Thyroid gland (tissue), 4 donors: ENCODE results near the gene LEMD1. TPM values are rescaled to one million over a fixed set of nuclear protein-coding genes. Genes with fewer than 3 reads are reported as not detected.
A peak's percentile ranks its signal among the peaks of the same experiment; 100 is the strongest.

Source experiments
- DNase-seq, 2 donors: peaks; one replicate each; pipeline ENCODE4 v3.0.0-alpha.2; 2019
- H3K27ac ChIP-seq, 3 donors: fragments of 200-600 bp; sonication (generic); 1 replicate in 2 of 3; 2 replicates in 1 of 3; pipeline ENCODE4 v1.5.1; 2016 to 2019; ENCODE audit warnings: mild to moderate bottlenecking in 1 of 3, moderate library complexity in 1 of 3
- H3K27me3 ChIP-seq: fragments of 200-600 bp; sonication (generic); one replicate; pipeline ENCODE4 v1.5.1; 2019
- H3K36me3 ChIP-seq, 2 donors: fragments of 200-600 bp; sonication (generic); one replicate each; pipeline ENCODE4 v1.5.1; 2016 to 2019
- H3K4me1 ChIP-seq, 2 donors: fragments of 200-600 bp; sonication (generic); one replicate each; pipeline ENCODE4 v1.5.1; 2017 to 2019
- H3K4me3 ChIP-seq, 3 donors: fragments of 200-600 bp; sonication (generic); replicated peaks in 1 of 3; 1 replicate in 2 of 3; 2 replicates in 1 of 3; pipeline ENCODE4 v1.5.1; 2016; ENCODE audit warnings: mild to moderate bottlenecking in 1 of 3
- H3K9me3 ChIP-seq: fragments of 200-600 bp; sonication (generic); one replicate; pipeline ENCODE4 v1.5.1; 2017
- POLR2A ChIP-seq, 2 donors: fragments of 450-650 bp; IDR thresholded peaks; one replicate each; pipeline ENCODE4 v1.6.1; 2017; ENCODE audit warnings: antibody characterized with exemption in 2 of 2, mild to moderate bottlenecking in 2 of 2, moderate library complexity in 1 of 2
- WGBS, 2 donors: methylation state at CpG; one replicate each; pipeline ENCODE4 v1.1.5; 2017; 5-methylcytosine and 5-hydroxymethylcytosine counted together
- intact Hi-C: fragments of 100-400 bp; cut with DNase I; formaldehyde crosslinking; loops from one replicate; pipeline ENCODE4 v1.15.1; 2023
- total RNA-seq, 4 donors: library from RNA; depleted of rRNA; stranded (reverse); fragments of >200 nt; gene quantifications; one replicate each; pipeline ENCODE4 v1.2.3, GENCODE V29; 2016
- TF ChIP-seq, protein P1 (sequence below), 6 experiments: fragments of 200-600 bp in 3 of 6; fragments of 450-650 bp in 3 of 6; sonication (generic) in 3 of 6; IDR thresholded peaks; one replicate each; pipeline ENCODE4 v1.5.1; 2016 to 2019; ENCODE audit warnings: antibody characterized with exemption in 6 of 6, mild to moderate bottlenecking in 2 of 6, inconsistent platforms in 1 of 6, moderate library complexity in 1 of 6

Gene LEMD1
- total RNA-seq, 4 donors from 2014 or later: 0.67 to 7.3 (median 6.0) TPM

DNA sequence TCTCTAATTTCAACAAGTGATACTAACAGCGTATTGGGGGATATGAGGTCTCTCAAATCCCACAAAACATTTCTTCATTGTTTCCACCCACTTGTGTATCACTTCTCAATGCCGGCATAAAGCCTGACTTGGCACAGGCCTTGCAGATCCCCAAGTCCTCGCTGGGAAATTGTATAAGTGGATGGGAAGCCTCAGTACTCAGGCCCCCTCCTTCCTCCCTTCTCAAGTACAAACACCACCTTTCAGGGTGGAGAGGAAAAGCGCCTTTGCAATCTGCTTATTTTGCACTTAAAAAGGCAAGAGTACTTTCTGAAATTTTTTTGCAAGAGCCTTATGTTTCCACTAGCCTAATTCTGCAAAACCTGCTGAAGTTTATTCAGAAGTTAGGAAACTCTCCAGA, 39.3 kb downstream of the LEMD1 start:
- DNase-seq: peak; percentile 57 to 73
- peak overlapping the region; percentile 75 to 88 (median 81) for H3K27ac ChIP-seq

DNA sequence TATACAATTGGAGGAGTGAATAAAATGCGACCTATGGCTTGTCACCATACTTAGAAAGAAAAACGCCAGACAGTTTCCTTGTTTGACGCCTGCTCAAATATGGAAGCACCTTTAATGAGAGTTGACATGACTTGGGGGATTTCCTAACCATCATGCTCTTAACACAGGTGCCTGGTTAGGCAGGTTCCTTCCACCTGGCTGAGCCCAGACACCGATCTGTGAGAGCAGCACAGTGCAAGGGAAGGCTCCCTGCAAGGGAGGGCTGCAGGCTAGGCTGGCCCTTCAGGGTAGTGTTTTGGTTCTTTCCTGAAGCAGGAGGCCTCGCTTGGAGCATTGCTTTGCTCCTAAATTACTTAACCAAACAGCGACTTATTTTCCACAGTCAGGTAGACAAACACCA, 40.6 kb downstream of the LEMD1 start:
- H3K4me3 ChIP-seq: no peak overlapping the region
- H3K9me3 ChIP-seq: no peaks in the 10 kb centered on the region
- peak overlapping the region in 2 of 3 donors; percentile 18 to 88 for H3K27ac ChIP-seq
- 65 to 68% methylated on average over 6 of the region's 6 CpGs for WGBS, 2 donors
- TF ChIP-seq POLR2A (IDR thresholded peaks at IDR 0.05): no peak
- DNase-seq: peak in 1 of 2 donors; percentile 23
- no peaks in the 10 kb centered on the region for H3K27me3 ChIP-seq
- no peaks in the 10 kb centered on the region for H3K36me3 ChIP-seq
- intact Hi-C loops: no loop called here
- peaks cover 35 to 45% of the 10 kb centered on the region in 2 donors for H3K4me1 ChIP-seq

More for the DNA sequence above, 39.3 kb downstream of the LEMD1 start:
- Histone ChIP-seq H3K4me3 (no peak overlapping the region), H3K27me3 (no peaks in the 10 kb centered on the region), H3K36me3 (no peaks in the 10 kb centered on the region), H3K4me1 (peaks cover 35 to 44% of the 10 kb centered on the region in 2 donors), H3K9me3 (no peaks in the 10 kb centered on the region)
- TF ChIP-seq, protein P1, sequence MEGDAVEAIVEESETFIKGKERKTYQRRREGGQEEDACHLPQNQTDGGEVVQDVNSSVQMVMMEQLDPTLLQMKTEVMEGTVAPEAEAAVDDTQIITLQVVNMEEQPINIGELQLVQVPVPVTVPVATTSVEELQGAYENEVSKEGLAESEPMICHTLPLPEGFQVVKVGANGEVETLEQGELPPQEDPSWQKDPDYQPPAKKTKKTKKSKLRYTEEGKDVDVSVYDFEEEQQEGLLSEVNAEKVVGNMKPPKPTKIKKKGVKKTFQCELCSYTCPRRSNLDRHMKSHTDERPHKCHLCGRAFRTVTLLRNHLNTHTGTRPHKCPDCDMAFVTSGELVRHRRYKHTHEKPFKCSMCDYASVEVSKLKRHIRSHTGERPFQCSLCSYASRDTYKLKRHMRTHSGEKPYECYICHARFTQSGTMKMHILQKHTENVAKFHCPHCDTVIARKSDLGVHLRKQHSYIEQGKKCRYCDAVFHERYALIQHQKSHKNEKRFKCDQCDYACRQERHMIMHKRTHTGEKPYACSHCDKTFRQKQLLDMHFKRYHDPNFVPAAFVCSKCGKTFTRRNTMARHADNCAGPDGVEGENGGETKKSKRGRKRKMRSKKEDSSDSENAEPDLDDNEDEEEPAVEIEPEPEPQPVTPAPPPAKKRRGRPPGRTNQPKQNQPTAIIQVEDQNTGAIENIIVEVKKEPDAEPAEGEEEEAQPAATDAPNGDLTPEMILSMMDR (IDR thresholded peaks at IDR 0.05): no peak
- no peak for TF ChIP-seq POLR2A (IDR thresholded peaks at IDR 0.05)
- 40 to 42% methylated on average over 4 of the region's 4 CpGs for WGBS, 2 donors
- intact Hi-C loops: no loop called here

DNA sequence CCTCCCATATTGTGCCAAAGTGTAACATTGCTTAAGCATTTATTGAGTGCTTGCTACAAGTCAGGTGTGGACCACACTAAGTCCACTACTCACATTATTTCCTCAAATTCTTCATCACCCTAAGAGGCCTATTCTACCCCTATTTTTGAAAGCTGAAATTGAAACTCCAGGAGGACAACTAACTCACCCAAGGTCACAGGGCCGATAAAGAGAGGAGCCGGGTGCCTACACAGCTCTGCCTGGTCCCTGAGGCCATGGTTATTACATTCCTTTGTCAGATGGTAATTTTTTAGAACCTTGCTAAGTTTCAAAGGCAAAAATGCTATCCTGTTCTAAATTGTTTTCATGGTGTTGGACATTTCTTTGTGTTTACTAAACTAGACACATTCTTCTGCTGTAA, 41.0 kb downstream of the LEMD1 start:
- Histone ChIP-seq H3K4me1 (peaks cover 37 to 50% of the 10 kb centered on the region in 2 donors), H3K4me3 (no peak overlapping the region), H3K9me3 (no peaks in the 10 kb centered on the region), H3K36me3 (no peaks in the 10 kb centered on the region), H3K27me3 (no peaks in the 10 kb centered on the region), H3K27ac (peak overlapping the region in 2 of 3 donors; percentile 18 to 88)
- TF ChIP-seq, protein P1 (IDR thresholded peaks at IDR 0.05): no peak
- no peak for TF ChIP-seq POLR2A (IDR thresholded peaks at IDR 0.05)
- WGBS, 2 donors: 50 to 70% methylated on average over 2 of the region's 2 CpGs
- intact Hi-C loops: no loop called here
- no peak for DNase-seq

DNA sequence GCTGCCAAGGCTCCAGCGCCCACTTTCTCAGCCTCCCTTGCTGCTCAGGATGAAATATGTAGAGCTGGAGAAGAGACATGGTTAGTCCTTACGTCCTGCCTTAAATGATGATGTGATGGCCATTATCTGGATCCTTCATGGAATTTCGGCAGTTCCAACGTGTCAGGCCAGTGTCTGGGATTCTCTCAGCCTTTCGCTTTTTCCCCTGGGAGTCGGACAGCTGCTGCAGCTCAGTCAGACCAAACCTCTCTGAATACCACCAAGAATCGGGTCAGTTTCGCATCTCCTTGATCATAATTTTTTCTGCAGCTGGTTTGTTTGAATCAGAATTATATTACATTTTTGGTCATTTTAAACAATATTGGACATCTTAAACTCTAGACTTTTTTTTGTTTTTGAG, 42.8 kb downstream of the LEMD1 start:
- Histone ChIP-seq H3K36me3 (no peaks in the 10 kb centered on the region), H3K27me3 (no peaks in the 10 kb centered on the region), H3K9me3 (no peaks in the 10 kb centered on the region), H3K27ac (no peak overlapping the region), H3K4me1 (peaks cover 38 to 51% of the 10 kb centered on the region in 2 donors), H3K4me3 (no peak overlapping the region)
- DNase-seq: no peak
- intact Hi-C loops: no loop called here
- WGBS, 2 donors: 83 to 86% methylated on average over 8 of the region's 8 CpGs
- TF ChIP-seq POLR2A (IDR thresholded peaks at IDR 0.05): no peak
- TF ChIP-seq, protein P1 (IDR thresholded peaks at IDR 0.05): no peak

DNA sequence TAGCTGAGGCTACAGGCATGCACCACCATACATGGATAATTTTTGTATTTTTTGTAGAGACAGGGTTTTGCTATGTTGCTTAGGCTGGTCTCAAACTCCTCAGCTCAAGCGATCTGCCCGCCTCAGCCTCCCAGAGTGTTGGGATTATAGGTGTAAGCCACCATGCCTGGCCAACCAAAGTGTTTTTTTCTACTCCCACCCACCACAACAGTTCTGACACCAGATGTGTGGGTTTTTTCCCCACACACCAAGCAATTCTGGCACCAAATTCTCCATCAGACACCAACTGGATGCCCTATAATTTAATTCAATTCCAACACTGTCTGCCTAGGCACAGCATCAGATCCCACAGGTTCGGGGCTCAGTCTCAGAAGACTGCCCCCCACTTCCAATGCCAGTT, 44.5 kb downstream of the LEMD1 start:
- H3K9me3 ChIP-seq: no peaks in the 10 kb centered on the region
- H3K27me3 ChIP-seq: no peaks in the 10 kb centered on the region
- intact Hi-C loops: no loop called here
- 95 to 98% methylated on average over 3 of the region's 3 CpGs for WGBS, 2 donors
- H3K4me1 ChIP-seq: peaks cover 38 to 52% of the 10 kb centered on the region in 2 donors
- TF ChIP-seq, protein P1 (IDR thresholded peaks at IDR 0.05): no peak
- TF ChIP-seq POLR2A (IDR thresholded peaks at IDR 0.05): no peak
- no peak for DNase-seq
- no peak overlapping the region for H3K27ac ChIP-seq
- H3K4me3 ChIP-seq: no peak overlapping the region
- H3K36me3 ChIP-seq: no peaks in the 10 kb centered on the region

DNA sequence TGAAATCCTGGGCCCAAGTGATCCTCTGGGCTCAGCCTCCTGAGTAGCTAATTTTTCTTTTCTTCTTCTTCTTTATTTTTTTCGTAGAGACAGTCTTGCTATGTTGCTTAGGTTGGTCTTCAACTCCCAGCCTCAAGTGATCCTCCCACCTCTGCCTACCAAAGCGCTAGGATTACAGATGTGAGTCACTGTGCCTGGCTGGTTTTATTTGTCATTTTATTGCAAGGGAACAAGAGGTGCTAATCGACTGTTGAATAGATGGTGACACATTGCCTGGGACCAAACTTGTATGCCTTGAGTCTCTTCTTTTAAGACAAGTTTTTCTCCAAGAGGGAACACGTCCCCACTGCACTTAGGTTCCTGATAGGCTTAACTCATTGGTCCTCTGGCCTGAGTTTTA, 45.1 kb downstream of the LEMD1 start:
- Histone ChIP-seq H3K27ac (no peak overlapping the region), H3K9me3 (no peaks in the 10 kb centered on the region), H3K27me3 (no peaks in the 10 kb centered on the region), H3K4me1 (peaks cover 39 to 52% of the 10 kb centered on the region in 2 donors), H3K36me3 (no peaks in the 10 kb centered on the region), H3K4me3 (no peak overlapping the region)
- 81 to 88% methylated on average over 4 of the region's 4 CpGs for WGBS, 2 donors
- no peak for DNase-seq
- intact Hi-C loops: no loop called here
- TF ChIP-seq, protein P1 (IDR thresholded peaks at IDR 0.05): no peak
- no peak for TF ChIP-seq POLR2A (IDR thresholded peaks at IDR 0.05)
